Activated CD4-positive, alpha-beta memory T cell treated with anti-CD3 and anti-CD28 coated beads for 36 hours (primary cell): Measurements from ENCODE around the gene CASZ1. TPM values are rescaled to one million over a fixed set of nuclear protein-coding genes. Genes with fewer than 3 reads are reported as not detected.

Experiments
- CTCF ChIA-PET: fragments of 350-600 bp; sonication (Branson Sonifier 250); formaldehyde crosslinking; loops from one replicate; lab custom pipeline; 2021; ENCODE audit warnings: antibody characterized with exemption, inconsistent platforms; lab: Charles Lee
- POLR2A ChIA-PET: fragments of 350-600 bp; sonication (Branson Sonifier 250); formaldehyde crosslinking; loops from one replicate; lab custom pipeline; 2021; ENCODE audit warnings: antibody characterized with exemption; lab: Charles Lee
- DNase-seq: peaks from one replicate; pipeline ENCODE4 v3.0.0-alpha.2; 2020
- H3K27ac Mint-ChIP-seq: one replicate; pipeline ENCODE4 v1.8.0; 2021; ENCODE audit warnings: mixed read lengths
- H3K27me3 Mint-ChIP-seq: one replicate; pipeline ENCODE4 v1.8.0; 2021; ENCODE audit warnings: mixed read lengths
- H3K36me3 Mint-ChIP-seq: one replicate; pipeline ENCODE4 v1.8.0; 2021; ENCODE audit warnings: mixed read lengths
- H3K4me1 Mint-ChIP-seq: one replicate; pipeline ENCODE4 v1.8.0; 2021; ENCODE audit warnings: low read depth, mixed read lengths
- H3K4me3 Mint-ChIP-seq: one replicate; pipeline ENCODE4 v1.8.0; 2021; ENCODE audit warnings: mild to moderate bottlenecking, mixed read lengths
- H3K9me3 Mint-ChIP-seq: one replicate; pipeline ENCODE4 v1.8.0; 2021; ENCODE audit warnings: mixed read lengths
- intact Hi-C: fragments of 100-400 bp; cut with micrococcal nuclease; formaldehyde crosslinking; loops from one replicate; pipeline ENCODE4 v1.15.1; 2023
- total RNA-seq, 2 experiments: library from RNA; stranded (reverse); gene quantifications; one replicate each; pipeline ENCODE4 v1.2.3, GENCODE V29; 2021

The CASZ1 gene
- total RNA-seq, 2 experiments from 2014 or later, result 5.5 to 6.3 TPM

GRCh38 chr1:10610901-10611600 lies 185.4 kb downstream of the CASZ1 start:
- DNase-seq, result no peak
- intact Hi-C loops, result no loop called here
- H3K4me1 Mint-ChIP-seq, result no peaks in the 10 kb centered on the region
- CTCF ChIA-PET, result interaction anchor here (0.7 to 1.6 kb wide), 2 partner anchors 28 to 116 kb away, joined by 3 read pairs; no protein-coding TSS in a partner anchor
- no peaks in the 10 kb centered on the region for H3K9me3 Mint-ChIP-seq
- H3K4me3 Mint-ChIP-seq, result no peak overlapping the region
- POLR2A ChIA-PET, result no interaction called here
- H3K27me3 Mint-ChIP-seq, result no peaks in the 10 kb centered on the region
- H3K27ac Mint-ChIP-seq, result no peak overlapping the region
- no peaks in the 10 kb centered on the region for H3K36me3 Mint-ChIP-seq

GRCh38 chr1:10608690-10609089 lies 187.8 kb downstream of the CASZ1 start:
- Mint-ChIP-seq H3K36me3 (no peaks in the 10 kb centered on the region), H3K27ac (no peak overlapping the region), H3K27me3 (no peaks in the 10 kb centered on the region), H3K4me3 (no peak overlapping the region), H3K4me1 (no peaks in the 10 kb centered on the region), H3K9me3 (no peaks in the 10 kb centered on the region)
- no peak for DNase-seq
- POLR2A ChIA-PET, result interaction anchor here (0.7 kb wide), 1 partner anchor 17 kb away, joined by 3 read pairs; no protein-coding TSS in a partner anchor
- intact Hi-C loops, result no loop called here
- CTCF ChIA-PET, result no interaction called here

- no peaks in the 10 kb centered on the region for H3K9me3 Mint-ChIP-seq
- no peak overlapping the region for H3K4me3 Mint-ChIP-seq
- H3K4me1 Mint-ChIP-seq, result no peaks in the 10 kb centered on the region
- no peaks in the 10 kb centered on the region for H3K27me3 Mint-ChIP-seq
- H3K27ac Mint-ChIP-seq, result no peak overlapping the region
- DNase-seq, result no peak
- intact Hi-C loops, result no loop called here
- CTCF ChIA-PET, result interaction anchor here (0.8 kb wide), 1 partner anchor 112 kb away, joined by 3 read pairs; no protein-coding TSS in a partner anchor
- H3K36me3 Mint-ChIP-seq, result no peaks in the 10 kb centered on the region
- POLR2A ChIA-PET, result no interaction called here
Observed at GRCh38 chr1:10607228-10607627, 189.2 kb downstream of the CASZ1 start.

- H3K9me3 Mint-ChIP-seq, result no peaks in the 10 kb centered on the region
- no peak overlapping the region for H3K27ac Mint-ChIP-seq
- no peaks in the 10 kb centered on the region for H3K4me1 Mint-ChIP-seq
- H3K27me3 Mint-ChIP-seq, result no peaks in the 10 kb centered on the region
- peaks cover 4% of the 10 kb centered on the region for H3K36me3 Mint-ChIP-seq
- intact Hi-C loops, result no loop called here
- POLR2A ChIA-PET, result no interaction called here
- no peak overlapping the region for H3K4me3 Mint-ChIP-seq
- no peak for DNase-seq
- CTCF ChIA-PET, result no interaction called here
Observed at GRCh38 chr1:10606064-10606463, 190.4 kb downstream of the CASZ1 start.

- POLR2A ChIA-PET, result no interaction called here
- peaks cover 4% of the 10 kb centered on the region for H3K36me3 Mint-ChIP-seq
- H3K27ac Mint-ChIP-seq, result no peak overlapping the region
- no peaks in the 10 kb centered on the region for H3K9me3 Mint-ChIP-seq
- intact Hi-C loops, result no loop called here
- CTCF ChIA-PET, result no interaction called here
- no peak for DNase-seq
- no peaks in the 10 kb centered on the region for H3K4me1 Mint-ChIP-seq
- H3K4me3 Mint-ChIP-seq, result no peak overlapping the region
- H3K27me3 Mint-ChIP-seq, result no peaks in the 10 kb centered on the region
Observed at GRCh38 chr1:10604966-10605365, 191.5 kb downstream of the CASZ1 start.

GRCh38 chr1:10602936-10603335 lies 193.5 kb downstream of the CASZ1 start:
- H3K36me3 Mint-ChIP-seq, result peaks cover 4% of the 10 kb centered on the region
- no peak overlapping the region for H3K27ac Mint-ChIP-seq
- intact Hi-C loops, result no loop called here
- ChIA-PET CTCF (no interaction called here), POLR2A (no interaction called here)
- H3K9me3 Mint-ChIP-seq, result no peaks in the 10 kb centered on the region
- no peaks in the 10 kb centered on the region for H3K4me1 Mint-ChIP-seq
- H3K27me3 Mint-ChIP-seq, result no peaks in the 10 kb centered on the region
- no peak overlapping the region for H3K4me3 Mint-ChIP-seq
- DNase-seq, result no peak

- intact Hi-C loops, result no loop called here
- Mint-ChIP-seq H3K4me1 (no peaks in the 10 kb centered on the region), H3K9me3 (no peaks in the 10 kb centered on the region), H3K27ac (no peak overlapping the region), H3K36me3 (peaks cover 4% of the 10 kb centered on the region), H3K27me3 (no peaks in the 10 kb centered on the region), H3K4me3 (no peak overlapping the region)
- ChIA-PET CTCF (no interaction called here), POLR2A (no interaction called here)
- DNase-seq, result no peak
Observed at GRCh38 chr1:10601342-10602070, 194.9 kb downstream of the CASZ1 start.

GRCh38 chr1:10599194-10599861 lies 197.1 kb downstream of the CASZ1 start:
- Mint-ChIP-seq H3K27me3 (no peaks in the 10 kb centered on the region), H3K27ac (no peak overlapping the region), H3K4me1 (no peaks in the 10 kb centered on the region), H3K36me3 (peaks cover 4% of the 10 kb centered on the region), H3K4me3 (no peak overlapping the region), H3K9me3 (no peaks in the 10 kb centered on the region)
- intact Hi-C loops, result no loop called here
- POLR2A ChIA-PET, result no interaction called here
- no peak for DNase-seq
- CTCF ChIA-PET, result interaction anchor here (0.6 to 0.7 kb wide), 2 partner anchors 41 to 50 kb away, joined by 3 to 4 read pairs; no protein-coding TSS in a partner anchor

- Mint-ChIP-seq H3K27ac (no peak overlapping the region), H3K4me3 (no peak overlapping the region), H3K36me3 (peaks cover 4% of the 10 kb centered on the region), H3K9me3 (no peaks in the 10 kb centered on the region), H3K27me3 (no peaks in the 10 kb centered on the region), H3K4me1 (no peaks in the 10 kb centered on the region)
- DNase-seq, result no peak
- ChIA-PET POLR2A (no interaction called here), CTCF (interaction anchor here (1.3 kb wide), 1 partner anchor 36 kb away, joined by 3 read pairs; no protein-coding TSS in a partner anchor)
- intact Hi-C loops, result no loop called here
Observed at GRCh38 chr1:10598389-10598702, 198.1 kb downstream of the CASZ1 start.

- CTCF ChIA-PET, result interaction anchor here (1.3 kb wide), 1 partner anchor 36 kb away, joined by 3 read pairs; no protein-coding TSS in a partner anchor
- intact Hi-C loops, result no loop called here
- Mint-ChIP-seq H3K4me1 (no peaks in the 10 kb centered on the region), H3K27me3 (no peaks in the 10 kb centered on the region), H3K36me3 (peaks cover 4% of the 10 kb centered on the region), H3K4me3 (no peak overlapping the region), H3K27ac (no peak overlapping the region), H3K9me3 (no peaks in the 10 kb centered on the region)
- DNase-seq, result no peak
- POLR2A ChIA-PET, result no interaction called here
Observed at GRCh38 chr1:10597492-10598388, 198.7 kb downstream of the CASZ1 start.

GRCh38 chr1:10596780-10597179 lies 199.7 kb downstream of the CASZ1 start:
- DNase-seq, result no peak
- ChIA-PET CTCF (interaction anchor here (0.9 kb wide), 1 partner anchor 89 kb away, joined by 3 read pairs; no protein-coding TSS in a partner anchor), POLR2A (no interaction called here)
- Mint-ChIP-seq H3K4me3 (no peak overlapping the region), H3K4me1 (no peaks in the 10 kb centered on the region), H3K27ac (no peak overlapping the region), H3K36me3 (peaks cover 4% of the 10 kb centered on the region), H3K9me3 (no peaks in the 10 kb centered on the region), H3K27me3 (no peaks in the 10 kb centered on the region)
- intact Hi-C loops, result no loop called here
